Smooth muscle cell of the brain vasculature (primary cell): ENCODE results near the gene SLPI.

Source experiments
- DNase-seq: peaks from one replicate; pipeline ENCODE4 v3.0.0-alpha.2; 2012; ENCODE audit warnings: low read depth, low spot score

Gene SLPI

GRCh38 chr20:45275338-45275737 is 21.0 kb upstream of the SLPI start:
- DNase-seq, result no peak

GRCh38 chr20:45269754-45270270 is 15.4 kb upstream of the SLPI start:
- DNase-seq, result no peak

GRCh38 chr20:45269056-45269455 is 14.7 kb upstream of the SLPI start:
- no peak for DNase-seq

- DNase-seq, result no peak
Observed at GRCh38 chr20:45268531-45268930, 14.2 kb upstream of the SLPI start.

- DNase-seq, result no peak
Observed at GRCh38 chr20:45266977-45267376, 12.6 kb upstream of the SLPI start.

- no peak for DNase-seq
Observed at GRCh38 chr20:45263556-45264266, 9.3 kb upstream of the SLPI start.

- no peak for DNase-seq
Observed at GRCh38 chr20:45258664-45259063, 4.3 kb upstream of the SLPI start.

GRCh38 chr20:45258259-45258658 is 3.9 kb upstream of the SLPI start:
- DNase-seq, result no peak

- no peak for DNase-seq
Observed at GRCh38 chr20:45257711-45258110, 3.3 kb upstream of the SLPI start.

- DNase-seq, result no peak
Observed at GRCh38 chr20:45257161-45257560, 2.8 kb upstream of the SLPI start.

- DNase-seq, result no peak
Observed at GRCh38 chr20:45253261-45253660, 1.1 kb downstream of the SLPI start.

- DNase-seq, result no peak
Observed at GRCh38 chr20:45251884-45252560, 2.3 kb downstream of the SLPI start.

- DNase-seq, result no peak
Observed at GRCh38 chr20:45248609-45249008, 5.8 kb downstream of the SLPI start.

- no peak for DNase-seq
Observed at GRCh38 chr20:45247865-45248264, 6.5 kb downstream of the SLPI start.

GRCh38 chr20:45246109-45246508 is 8.3 kb downstream of the SLPI start:
- no peak for DNase-seq

- DNase-seq, result no peak
Observed at GRCh38 chr20:45238139-45238538, 16.2 kb downstream of the SLPI start.

- DNase-seq, result no peak
Observed at GRCh38 chr20:45235995-45236394, 18.4 kb downstream of the SLPI start.

GRCh38 chr20:45230631-45231030 is 23.7 kb downstream of the SLPI start:
- no peak for DNase-seq

GRCh38 chr20:45229264-45230056 is 24.9 kb downstream of the SLPI start:
- no peak for DNase-seq

- DNase-seq, result no peak
Observed at GRCh38 chr20:45226287-45226686, 28.1 kb downstream of the SLPI start.

GRCh38 chr20:45223136-45223535 is 31.2 kb downstream of the SLPI start:
- DNase-seq, result no peak

GRCh38 chr20:45221076-45221475 is 33.3 kb downstream of the SLPI start, which contains the start of gene SEMG2:
Gene SEMG2 (plus strand): TSS chr20:45221373. CDS start chr20:45221390, 17 bp downstream.
- DNase-seq, result no peak
